ENCODE data around the gene MLXIP. TPM values are rescaled to one million over a fixed set of nuclear protein-coding genes. Genes with fewer than 3 reads are reported as not detected.
A peak's percentile ranks its signal among the peaks of the same experiment; 100 is the strongest.
"Not testable (repeated sequence)": the region's sequence is repeated elsewhere in the genome, so short reads cannot be mapped to it uniquely, and the experiment has no call there.

Gene MLXIP
- total RNA-seq, 1 experiment from 2014 or later, result 23.2 TPM

- Histone ChIP-seq H3K4me3 (no peak overlapping the region), H3K27me3 (no peaks in the 10 kb centered on the region), H3K4me1 (peaks cover 28% of the 10 kb centered on the region), H3K36me3 (peaks cover 4% of the 10 kb centered on the region; the same call in 1 of the 2 replicates), H3K27ac (no peak overlapping the region), H3K9me3 (replicated peaks) (no peaks in the 10 kb centered on the region)
- DNase-seq, result no peak
These were observed 15.7 kb downstream of the MLXIP start for GRCh38 chr12:122094137-122094734.

DNA sequence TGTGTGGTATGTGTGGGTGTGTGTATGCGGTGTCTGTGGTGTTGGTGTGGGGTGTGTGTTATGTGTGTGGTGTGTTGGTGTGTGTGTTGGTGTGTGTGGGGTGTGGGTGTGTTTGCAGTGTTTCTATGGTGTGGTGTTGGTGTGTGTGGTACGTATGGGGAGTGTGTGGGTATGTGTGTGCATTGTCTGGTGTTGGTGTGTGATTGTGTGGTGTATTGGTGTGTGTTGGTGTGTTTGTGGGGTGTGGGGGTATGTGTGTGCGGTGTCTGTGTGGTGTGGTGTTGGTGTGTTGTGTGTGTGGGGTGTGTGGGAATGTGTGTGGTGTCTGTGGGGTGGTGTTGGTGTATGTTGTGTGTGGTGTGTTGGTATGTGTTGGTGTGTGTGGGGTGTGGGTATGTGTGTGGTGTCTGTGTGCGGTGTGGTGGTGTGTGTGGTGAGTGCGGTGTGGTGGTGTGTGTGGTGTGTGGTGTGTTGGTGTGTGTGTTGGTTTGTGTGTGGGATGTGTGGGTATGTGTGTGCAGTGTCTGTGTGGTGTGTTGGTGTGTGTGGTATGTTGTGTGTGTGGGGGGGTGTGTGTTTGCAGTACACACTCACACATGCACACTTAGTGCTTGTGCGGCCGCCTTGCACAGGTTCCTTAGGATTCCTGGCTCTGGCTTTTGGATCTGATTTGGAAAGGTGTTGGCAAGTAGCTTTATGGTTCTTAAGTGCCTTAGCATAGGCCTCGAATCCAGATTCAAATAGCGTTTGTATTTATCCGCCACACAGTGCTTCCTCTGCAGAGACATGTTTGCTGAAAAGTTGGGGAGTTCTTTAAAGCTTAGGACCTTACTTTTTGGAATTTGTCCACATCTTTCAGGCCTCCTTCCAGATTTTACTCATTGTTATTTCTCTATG, 16.4 kb downstream of the MLXIP start:
- DNase-seq, result peak in 1 of 2 experiments; percentile 37
- H3K4me3 ChIP-seq, result no peak overlapping the region
- H3K4me1 ChIP-seq, result peaks cover 35% of the 10 kb centered on the region
- H3K27ac ChIP-seq, result no peak overlapping the region
- H3K36me3 ChIP-seq, result no peaks in the 10 kb centered on the region; the same call in 1 of the 2 replicates
- H3K27me3 ChIP-seq, result no peaks in the 10 kb centered on the region
- no peaks in the 10 kb centered on the region for H3K9me3 ChIP-seq (replicated peaks)

DNA sequence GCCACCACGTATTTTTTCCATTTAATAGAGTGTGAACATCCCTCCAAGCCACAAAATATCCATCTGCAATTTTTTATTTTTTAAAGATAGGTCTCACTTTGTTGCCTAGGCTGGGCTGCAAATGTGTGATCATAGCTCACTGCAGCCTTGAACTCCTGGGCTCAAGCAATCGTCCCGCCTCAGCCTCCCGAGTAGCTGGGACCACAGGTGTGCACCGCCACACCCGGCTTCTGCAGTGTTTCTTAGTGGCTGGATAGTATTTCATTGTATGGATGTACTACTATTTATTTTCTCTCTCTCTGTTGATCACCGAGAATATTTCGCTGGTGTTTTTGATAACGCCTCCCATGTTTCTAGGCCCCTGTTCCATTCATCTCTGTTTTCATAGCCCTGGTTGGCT, 17.5 kb downstream of the MLXIP start:
- no peaks in the 10 kb centered on the region for H3K27me3 ChIP-seq
- H3K9me3 ChIP-seq (replicated peaks), result no peaks in the 10 kb centered on the region
- no peak overlapping the region for H3K4me3 ChIP-seq
- peak overlapping the region; percentile 94; the same call in 1 of the 2 replicates for H3K27ac ChIP-seq
- H3K4me1 ChIP-seq, result peaks cover 42% of the 10 kb centered on the region
- H3K36me3 ChIP-seq, result no peaks in the 10 kb centered on the region; the same call in 1 of the 2 replicates
- no peak for DNase-seq

- Histone ChIP-seq H3K9me3 (replicated peaks) (no peaks in the 10 kb centered on the region), H3K36me3 (no peaks in the 10 kb centered on the region; the same call in 1 of the 2 replicates), H3K4me3 (peak overlapping the region; percentile 2; the same call in 1 of the 2 replicates), H3K27ac (peak overlapping the region; percentile 94), H3K27me3 (no peaks in the 10 kb centered on the region), H3K4me1 (peaks cover 42% of the 10 kb centered on the region)
- DNase-seq, result peak; percentile 35 to 42
These were observed 18.1 kb downstream of the MLXIP start for GRCh38 chr12:122096591-122097149.

DNA sequence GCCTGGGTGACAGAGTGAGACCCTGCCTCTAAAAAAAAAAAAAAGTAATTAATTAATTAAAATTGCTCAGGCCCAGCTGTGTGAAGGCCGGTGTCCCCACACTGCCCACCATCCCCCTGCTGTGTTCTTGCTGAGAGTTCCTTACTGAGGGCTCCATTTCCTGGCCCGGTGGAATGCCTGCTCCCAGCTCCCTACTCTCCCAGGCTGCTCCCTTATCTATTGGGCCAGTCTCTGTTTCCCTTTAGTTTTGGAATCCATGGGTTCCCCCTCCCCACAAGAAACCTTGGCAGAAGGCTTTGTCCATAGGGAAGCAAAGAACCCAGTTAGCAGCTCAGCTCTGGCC, 19.0 kb downstream of the MLXIP start:
- Histone ChIP-seq H3K4me1 (peaks cover 42% of the 10 kb centered on the region), H3K4me3 (peak overlapping the region; percentile 15), H3K36me3 (peaks cover 1% of the 10 kb centered on the region; the same call in 1 of the 2 replicates), H3K27ac (peak overlapping the region; percentile 94), H3K27me3 (no peaks in the 10 kb centered on the region), H3K9me3 (replicated peaks) (0 out of 2 replicates have a peak, but pooled peaks cover 4% of the 10 kb centered on the region)
- peak in 1 of 2 experiments; percentile 50 for DNase-seq

DNA sequence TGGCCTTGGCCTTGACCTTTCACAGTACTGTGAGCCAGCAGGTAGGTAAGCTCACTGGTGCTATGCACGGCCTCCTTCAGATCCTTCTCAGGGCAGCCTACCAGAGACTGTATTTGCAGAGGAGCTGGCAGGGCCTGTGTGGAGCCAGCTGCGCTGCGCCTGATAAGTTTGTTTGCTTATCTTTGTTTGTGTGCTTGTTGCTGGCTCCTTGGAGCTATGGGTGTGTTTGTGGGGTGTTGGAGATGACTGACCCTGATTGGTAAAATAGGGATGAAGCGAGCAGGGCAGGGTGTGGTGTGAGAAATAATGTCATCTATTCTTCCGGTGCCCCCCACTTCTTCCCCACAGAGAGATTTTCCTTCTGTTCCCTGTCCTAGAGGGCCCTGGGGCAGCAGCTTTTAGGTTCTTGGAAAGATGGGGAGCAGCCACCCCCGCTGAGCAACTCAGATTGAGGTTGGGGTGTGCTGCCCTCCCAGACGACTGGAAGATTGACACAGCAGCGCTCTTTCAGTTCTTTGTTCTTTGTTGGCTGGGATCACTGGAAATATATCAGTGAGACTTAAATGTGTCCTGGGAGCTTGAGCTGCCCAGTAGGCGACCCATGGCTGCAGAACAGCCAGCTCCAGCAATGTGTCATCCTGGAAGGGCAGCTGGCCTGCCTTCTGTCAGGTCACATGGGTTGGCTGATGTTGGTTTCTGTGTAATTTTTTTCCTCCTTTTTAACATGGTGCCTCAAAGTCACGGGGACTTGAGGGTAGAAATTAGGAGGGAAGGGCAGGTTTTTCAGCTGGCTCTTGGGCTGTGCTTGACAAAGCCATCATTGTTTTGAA, 19.6 kb downstream of the MLXIP start:
- no peaks in the 10 kb centered on the region for H3K27me3 ChIP-seq
- DNase-seq, result peak; percentile 89 to 95
- H3K36me3 ChIP-seq, result peaks cover 2% of the 10 kb centered on the region; the same call in 1 of the 2 replicates
- H3K4me3 ChIP-seq, result peak overlapping the region; percentile 15
- H3K27ac ChIP-seq, result peak overlapping the region; percentile 94
- peaks cover 42% of the 10 kb centered on the region for H3K4me1 ChIP-seq
- 0 out of 2 replicates have a peak, but pooled peaks cover 4% of the 10 kb centered on the region for H3K9me3 ChIP-seq (replicated peaks)

DNA sequence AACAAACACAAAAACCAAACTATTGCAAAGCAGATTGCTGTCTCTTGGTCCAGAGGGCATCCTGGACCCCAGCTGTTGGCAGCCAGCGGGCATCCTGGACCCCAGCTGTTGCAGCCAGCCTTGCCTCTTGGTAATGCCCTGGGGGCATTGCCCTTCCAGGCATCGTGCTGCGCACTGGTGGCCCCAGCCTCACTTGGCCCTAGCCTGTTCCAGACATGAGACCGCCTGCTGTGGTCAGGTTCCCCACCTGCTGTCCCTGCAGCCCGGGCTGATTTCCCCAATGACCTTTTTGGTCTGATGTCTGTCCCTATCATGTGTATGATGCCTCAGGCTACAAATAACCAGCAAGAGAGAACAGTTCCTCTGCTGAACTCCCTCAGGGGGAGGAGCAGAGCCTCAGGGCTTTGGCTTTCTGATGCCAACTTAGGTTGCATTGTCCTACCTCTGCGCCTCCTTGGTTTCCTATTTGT, 20.8 kb downstream of the MLXIP start:
- Histone ChIP-seq H3K4me3 (no peak overlapping the region), H3K4me1 (peaks cover 42% of the 10 kb centered on the region), H3K36me3 (peaks cover 2% of the 10 kb centered on the region; the same call in 1 of the 2 replicates), H3K9me3 (replicated peaks) (0 out of 2 replicates have a peak, but pooled peaks cover 4% of the 10 kb centered on the region), H3K27ac (peak overlapping the region; percentile 94), H3K27me3 (no peaks in the 10 kb centered on the region)
- DNase-seq, result peak; percentile 72 to 76

DNA sequence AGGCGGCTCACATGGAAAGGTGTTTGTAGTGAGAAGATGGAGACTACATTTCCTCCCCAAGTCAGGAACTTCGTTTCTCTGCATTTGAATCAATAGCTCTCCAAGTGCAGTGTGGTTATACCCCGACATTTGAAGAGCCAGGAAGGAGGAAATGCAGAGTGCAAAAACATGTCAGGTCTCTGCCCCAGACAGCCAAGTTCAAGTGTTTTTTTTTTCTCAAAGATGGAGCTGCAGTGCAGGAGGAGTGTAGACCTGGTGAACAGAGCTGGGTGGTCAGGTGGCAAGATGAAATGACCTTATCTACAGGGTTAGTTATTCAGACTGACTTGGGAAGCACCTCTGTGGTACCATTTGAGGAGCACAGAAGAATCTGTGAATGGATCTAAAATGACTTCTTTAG, 21.3 kb downstream of the MLXIP start:
- H3K36me3 ChIP-seq, result peaks cover 2% of the 10 kb centered on the region; the same call in 1 of the 2 replicates
- H3K27ac ChIP-seq, result peak overlapping the region; percentile 94
- peaks cover 42% of the 10 kb centered on the region for H3K4me1 ChIP-seq
- H3K27me3 ChIP-seq, result no peaks in the 10 kb centered on the region
- H3K9me3 ChIP-seq (replicated peaks), result 0 out of 2 replicates have a peak, but pooled peaks cover 4% of the 10 kb centered on the region
- no peak for DNase-seq
- H3K4me3 ChIP-seq, result no peak overlapping the region

GRCh38 chr12:122100568-122100967, 22.0 kb downstream of the MLXIP start:
- Histone ChIP-seq H3K36me3 (peaks cover 2% of the 10 kb centered on the region; the same call in 1 of the 2 replicates), H3K27me3 (no peaks in the 10 kb centered on the region), H3K27ac (no peak overlapping the region), H3K9me3 (replicated peaks) (0 out of 2 replicates have a peak, but pooled peaks cover 4% of the 10 kb centered on the region), H3K4me1 (peaks cover 42% of the 10 kb centered on the region), H3K4me3 (no peak overlapping the region)
- DNase-seq, result no peak

DNA sequence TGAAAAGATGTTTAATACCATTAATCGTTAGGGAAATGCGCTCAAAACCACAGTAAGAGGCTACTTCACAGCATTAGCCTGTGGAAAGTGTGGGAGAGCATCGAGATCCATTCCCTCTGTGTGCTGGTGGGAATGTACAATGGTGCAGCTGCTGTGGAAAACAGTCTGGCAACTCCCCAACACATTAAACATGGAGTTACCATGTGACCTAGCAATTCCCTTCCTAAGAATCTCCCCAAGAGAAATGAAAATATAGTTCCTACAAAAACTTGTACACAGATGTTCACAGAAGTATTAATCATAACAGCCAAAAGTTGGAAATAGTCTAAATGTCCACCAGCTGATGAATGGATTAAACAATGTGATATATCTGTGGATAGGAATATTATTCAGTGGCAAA, 23.8 kb downstream of the MLXIP start:
- no peaks in the 10 kb centered on the region for H3K27me3 ChIP-seq
- no peak for DNase-seq
- H3K9me3 ChIP-seq (replicated peaks), result 0 out of 2 replicates have a peak, but pooled peaks cover 4% of the 10 kb centered on the region
- no peak overlapping the region for H3K4me3 ChIP-seq
- peaks cover 5% of the 10 kb centered on the region for H3K36me3 ChIP-seq
- H3K4me1 ChIP-seq, result peaks cover 29% of the 10 kb centered on the region
- no peak overlapping the region for H3K27ac ChIP-seq

DNA sequence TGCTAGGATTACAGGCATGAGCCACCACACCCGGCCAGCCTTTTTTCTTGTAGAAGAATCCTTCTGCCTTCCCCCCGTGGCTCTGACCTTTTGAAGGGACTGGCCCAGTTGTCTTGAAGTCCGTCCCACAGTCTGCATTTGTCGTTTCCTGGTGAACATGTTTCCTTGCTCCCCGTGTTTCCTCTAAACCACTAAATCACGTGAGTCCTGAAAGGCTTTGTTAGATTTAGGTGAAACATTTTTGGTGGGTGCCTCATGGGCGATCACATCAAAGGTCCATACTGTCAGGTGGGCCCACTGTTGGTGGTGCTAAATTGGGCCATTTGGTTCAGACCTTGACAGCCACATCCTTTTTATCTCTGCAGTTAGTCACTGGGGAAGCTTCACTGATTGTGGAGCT, 26.3 kb downstream of the MLXIP start:
- Histone ChIP-seq H3K4me3 (no peak overlapping the region), H3K4me1 (peaks cover 9% of the 10 kb centered on the region), H3K9me3 (replicated peaks) (0 out of 2 replicates have a peak, but pooled peaks cover 4% of the 10 kb centered on the region), H3K27me3 (no peaks in the 10 kb centered on the region), H3K36me3 (peaks cover 5% of the 10 kb centered on the region), H3K27ac (no peak overlapping the region)
- DNase-seq, result no peak

DNA sequence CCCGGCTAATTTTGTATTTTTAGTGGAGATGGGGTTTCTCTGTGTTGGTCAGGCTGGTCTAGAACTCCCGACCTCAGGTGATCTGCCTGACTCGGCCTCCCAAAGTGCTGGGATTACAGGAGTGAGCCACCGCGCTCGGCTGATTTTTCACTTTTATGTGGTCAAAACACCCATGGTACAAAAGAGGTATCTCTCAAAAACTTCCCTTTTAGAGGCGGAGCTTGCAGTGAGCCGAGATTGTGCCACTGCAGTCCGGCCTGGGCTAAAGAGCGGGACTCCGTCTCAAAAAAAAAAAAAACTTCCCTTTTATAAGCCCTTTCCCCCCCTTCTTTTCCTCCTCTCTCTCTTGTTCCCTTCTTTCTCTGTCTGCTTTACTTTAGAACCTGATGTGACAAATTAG, 26.9 kb downstream of the MLXIP start:
- not testable (repeated sequence) for H3K4me1 ChIP-seq; DNase-seq; H3K27me3 ChIP-seq; H3K4me3 ChIP-seq; H3K36me3 ChIP-seq; H3K27ac ChIP-seq; H3K9me3 ChIP-seq (replicated peaks)

DNA sequence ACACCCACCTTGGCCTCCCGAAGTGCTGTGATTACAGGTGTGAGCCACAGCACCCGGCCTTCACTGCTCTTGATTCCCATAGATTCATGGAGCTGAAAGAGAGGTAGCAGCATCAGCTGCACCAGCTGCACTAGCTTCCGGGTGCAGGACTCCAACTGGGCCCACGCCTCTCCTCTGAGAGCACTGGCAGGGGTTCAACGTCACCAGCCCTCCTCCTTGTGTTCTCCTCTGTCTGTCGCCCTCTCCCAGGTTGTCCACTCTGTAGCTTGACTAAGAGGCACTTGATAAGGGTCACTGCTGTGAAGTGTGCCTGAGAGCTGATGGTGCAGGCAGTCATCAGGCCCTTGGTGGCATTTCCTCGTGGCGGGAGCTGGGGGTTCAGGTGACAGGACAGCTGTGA, 28.3 kb downstream of the MLXIP start:
- Histone ChIP-seq H3K36me3 (peaks cover 5% of the 10 kb centered on the region), H3K4me3 (no peak overlapping the region), H3K27ac (no peak overlapping the region), H3K9me3 (replicated peaks) (0 out of 2 replicates have a peak, but pooled peaks cover 4% of the 10 kb centered on the region), H3K4me1 (peaks cover 7% of the 10 kb centered on the region), H3K27me3 (no peaks in the 10 kb centered on the region)
- no peak for DNase-seq

DNA sequence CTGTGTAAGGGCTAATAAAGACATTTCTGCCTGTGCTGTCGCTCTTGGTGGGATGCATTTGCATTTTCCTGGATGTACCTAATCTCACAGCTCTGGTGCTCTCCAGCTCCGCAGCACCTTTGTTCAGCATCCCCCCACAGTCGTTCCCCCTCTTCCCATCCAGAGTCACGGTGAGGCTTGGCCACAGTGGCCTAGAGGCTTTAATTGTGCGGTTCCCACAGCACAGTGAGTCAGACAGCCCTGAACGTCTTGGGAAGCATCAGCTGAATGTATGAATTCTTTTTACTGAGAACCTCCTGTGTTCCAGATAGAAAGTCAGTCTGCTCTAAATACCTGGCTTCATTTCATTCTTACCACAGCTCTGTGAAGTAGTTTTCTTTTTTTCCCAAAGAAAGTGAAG, 28.7 kb downstream of the MLXIP start:
- H3K27me3 ChIP-seq, result no peaks in the 10 kb centered on the region
- H3K4me1 ChIP-seq, result peaks cover 11% of the 10 kb centered on the region
- no peak for DNase-seq
- no peak overlapping the region for H3K27ac ChIP-seq
- peaks cover 5% of the 10 kb centered on the region for H3K36me3 ChIP-seq
- no peaks in the 10 kb centered on the region for H3K9me3 ChIP-seq (replicated peaks)
- H3K4me3 ChIP-seq, result no peak overlapping the region
